Left kidney (tissue), 2 donors: ENCODE data around the gene TMEM183A. TPM values are rescaled to one million over a fixed set of nuclear protein-coding genes. Genes with fewer than 3 reads are reported as not detected.

Source experiments
- DNase-seq: peaks from one replicate; pipeline ENCODE4 v3.0.0-alpha.2; 2013
- polyA plus RNA-seq: library from polyadenylated mRNA; unstranded; fragments of 120-200 nt; gene quantifications from one replicate; pipeline ENCODE4 v1.2.1, GENCODE V29; 2013; ENCODE audit not compliant: insufficient read length

TMEM183A gene
- polyA plus RNA-seq, 1 donor: 73.9 TPM

DNA sequence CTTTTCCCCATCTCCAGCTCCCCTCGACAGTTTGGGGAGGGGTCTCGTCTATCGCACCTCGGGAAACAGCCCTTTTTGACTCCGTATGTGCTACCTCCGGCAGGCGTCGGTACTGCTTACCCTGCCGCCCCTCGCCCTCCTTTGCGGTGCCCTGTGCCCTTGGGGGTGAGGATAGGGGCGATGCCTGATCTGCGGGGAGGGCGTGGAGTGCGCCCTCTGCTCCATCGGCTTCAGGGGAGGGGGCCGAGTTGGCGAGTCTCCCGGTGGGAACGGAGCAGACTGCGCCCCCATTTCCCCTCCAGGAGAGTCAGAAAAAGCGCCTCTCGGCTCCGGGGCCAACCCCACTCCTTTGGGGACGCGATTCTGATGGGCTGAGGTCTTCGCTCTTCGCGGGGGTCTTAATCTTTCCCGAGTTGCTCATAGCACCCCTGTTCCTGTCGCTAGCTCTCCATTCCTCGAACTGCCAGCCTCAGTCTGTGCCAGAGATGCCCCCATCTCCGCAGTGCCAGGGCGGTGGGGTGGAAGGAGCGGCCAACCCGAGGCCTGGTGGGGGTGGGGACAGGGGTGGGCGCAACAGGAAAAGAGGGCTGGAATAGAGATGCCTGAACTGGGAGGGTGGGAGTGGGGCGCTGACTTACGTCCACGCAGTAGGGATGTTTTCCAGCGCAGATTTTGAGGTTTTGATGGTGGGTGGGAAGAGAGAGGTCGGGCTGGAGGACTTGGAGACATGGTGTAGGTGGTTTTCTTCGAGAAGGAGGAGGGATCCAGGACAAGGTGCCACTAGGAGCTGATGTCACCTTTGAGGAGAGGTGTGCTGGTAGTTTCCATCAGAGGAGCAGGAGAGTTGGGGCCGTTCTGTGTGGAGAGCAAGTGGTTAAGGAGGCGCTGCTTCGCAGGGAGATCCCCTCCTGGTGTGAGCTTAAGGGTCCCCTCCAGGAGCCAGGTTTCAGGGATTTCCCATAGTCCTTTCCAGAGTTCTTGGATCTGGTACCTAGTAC is 19.8 kb downstream of the TMEM183A start:
- DNase-seq: no peak

- DNase-seq: no peak
Observed at GRCh38 chr1:203028067-203028783, 21.1 kb downstream of the TMEM183A start.

DNA sequence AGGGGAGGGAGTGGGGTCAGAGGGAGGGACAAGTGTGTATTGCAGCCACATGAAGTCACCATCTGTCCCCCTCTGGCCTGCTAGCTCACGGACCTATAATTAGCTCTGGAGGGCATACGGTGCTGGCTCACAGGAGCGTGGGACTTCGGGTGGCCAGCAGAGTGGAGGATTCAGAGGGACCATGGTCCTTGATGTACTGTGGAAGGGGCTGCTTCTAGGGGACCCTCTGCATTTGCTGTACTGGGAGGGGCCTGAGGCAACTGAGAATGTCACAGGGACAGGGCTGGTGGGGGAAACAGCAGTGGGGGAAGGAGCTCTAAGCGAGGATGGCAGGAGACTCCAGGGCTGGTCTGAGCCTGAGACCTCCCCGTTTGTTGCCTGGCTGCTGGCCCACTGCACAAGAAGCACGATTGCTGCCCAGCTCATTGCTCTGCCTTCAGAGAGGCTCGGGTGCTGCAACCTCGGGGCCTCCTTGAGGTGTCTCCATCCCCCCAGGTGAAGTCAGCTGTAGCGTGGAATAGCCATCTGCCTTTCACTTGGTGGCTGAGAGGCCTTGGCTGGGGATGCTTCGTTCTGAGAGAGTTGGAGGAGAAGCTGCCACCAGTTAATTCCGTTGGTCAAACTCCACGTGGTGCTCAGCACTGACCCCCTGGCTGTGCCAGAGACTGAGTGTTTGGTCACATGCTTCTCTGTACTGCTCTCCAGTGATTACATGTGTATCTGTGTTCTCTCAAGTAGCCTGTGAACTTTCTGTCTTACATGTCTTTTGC is 21.8 kb downstream of the TMEM183A start:
- DNase-seq: no peak

- no peak for DNase-seq
Observed at GRCh38 chr1:203031467-203031866, 24.3 kb downstream of the TMEM183A start.

DNA sequence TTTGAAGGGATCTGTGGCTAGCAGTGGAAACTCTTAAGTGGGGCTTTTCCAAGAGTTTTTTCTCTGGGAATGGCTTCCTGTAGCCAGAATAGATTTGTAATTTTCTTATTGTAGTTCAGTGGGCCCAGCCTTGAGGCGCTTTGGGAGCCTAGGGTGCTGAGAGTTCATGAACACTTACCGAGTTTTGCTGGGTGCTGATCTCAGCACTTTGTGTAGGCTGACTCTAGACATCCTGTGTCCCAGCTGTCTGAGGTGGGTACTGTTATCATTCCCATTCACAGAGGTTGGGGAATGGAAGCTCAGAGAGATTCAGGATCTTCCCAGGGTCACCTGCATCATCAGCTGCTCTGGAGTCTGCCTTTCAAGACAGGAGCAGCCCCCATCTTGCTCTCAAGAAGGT is 26.1 kb downstream of the TMEM183A start:
- DNase-seq: no peak

- DNase-seq: no peak
Observed at GRCh38 chr1:203033917-203034316, 26.7 kb downstream of the TMEM183A start.

GRCh38 chr1:203034422-203035110 is 27.4 kb downstream of the TMEM183A start:
- no peak for DNase-seq

DNA sequence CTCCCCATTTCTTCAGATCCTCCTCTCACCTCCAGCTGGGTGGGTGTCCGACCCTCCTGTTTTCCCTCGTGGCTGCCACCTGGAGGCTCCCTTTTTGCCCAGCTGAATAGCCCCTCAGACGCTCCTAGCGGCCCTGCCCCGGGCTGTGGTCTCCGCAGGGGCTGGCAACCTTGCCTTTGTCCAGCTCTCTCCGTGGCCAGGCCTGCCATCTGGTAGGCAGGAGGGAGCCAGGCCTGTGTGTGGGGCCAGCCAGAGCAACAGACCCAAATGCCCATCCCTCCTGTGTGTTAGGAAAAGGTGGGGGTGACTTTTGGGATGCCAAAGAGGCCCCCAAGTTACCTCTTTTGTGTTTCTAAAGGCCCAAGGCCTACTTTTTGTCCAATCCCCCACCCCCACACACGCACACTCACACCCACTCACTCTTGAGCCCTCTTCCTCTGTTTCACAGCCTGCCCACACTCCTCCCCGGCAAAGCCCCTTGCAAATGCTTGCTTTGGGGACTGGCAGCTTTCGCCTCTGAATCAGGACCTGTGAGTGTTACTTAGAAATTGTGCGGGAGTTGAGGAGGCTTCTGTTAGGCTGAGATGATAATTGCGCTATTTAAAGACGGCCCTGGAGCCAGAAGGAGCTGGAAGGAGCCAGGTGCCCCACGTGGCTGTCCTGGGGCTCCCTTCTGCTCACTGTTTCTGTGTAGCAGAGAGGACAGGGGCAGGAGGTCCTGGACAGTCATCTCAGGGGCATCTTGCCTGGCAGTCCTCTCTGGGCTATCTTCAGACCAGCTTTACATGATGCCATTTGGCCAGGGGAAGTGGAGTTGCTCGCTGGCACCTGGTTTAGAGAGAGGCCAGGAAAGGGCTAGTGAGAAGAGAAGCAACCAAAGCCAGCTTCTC is 28.2 kb downstream of the TMEM183A start:
- no peak for DNase-seq

DNA sequence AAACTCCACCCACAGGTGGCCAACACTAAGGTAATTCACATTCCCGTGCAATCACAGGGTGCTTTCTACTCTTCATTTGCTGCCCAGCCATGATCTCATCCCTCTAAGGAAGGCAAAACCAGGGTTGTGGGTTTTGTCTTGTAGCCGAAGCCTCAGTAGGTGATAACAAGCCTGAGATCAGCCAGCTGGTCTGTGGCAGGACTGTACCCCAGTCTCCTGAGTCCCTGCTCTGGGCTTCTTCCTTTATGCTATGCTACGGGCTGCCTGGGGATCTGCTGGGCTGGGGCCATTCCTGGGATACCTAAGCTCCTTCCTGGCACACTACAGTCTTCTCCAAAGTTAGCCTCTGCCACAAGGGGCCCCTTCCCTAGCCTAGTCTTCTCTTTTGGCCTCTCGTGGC is 29.0 kb downstream of the TMEM183A start:
- no peak for DNase-seq

DNA sequence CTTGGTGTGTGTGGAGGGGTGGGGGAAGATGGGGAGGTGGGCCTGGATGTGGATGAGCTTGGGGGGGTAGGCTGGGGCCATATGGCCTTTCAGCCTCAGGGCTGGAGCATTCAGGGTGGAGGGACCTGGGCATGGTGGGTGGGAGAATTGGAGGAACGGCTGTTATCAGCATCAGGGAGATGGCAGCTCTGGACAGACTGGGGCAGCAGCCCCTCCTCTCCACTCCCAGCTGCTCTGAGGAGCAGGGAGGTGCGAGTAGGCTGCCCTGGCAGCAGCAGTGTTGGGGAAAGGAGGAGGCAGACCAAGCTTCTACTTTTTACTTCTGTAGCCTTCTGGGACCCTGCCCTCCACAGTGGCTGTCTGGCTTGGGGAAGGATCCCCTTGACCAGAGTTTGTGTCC is 29.4 kb downstream of the TMEM183A start:
- no peak for DNase-seq

DNA sequence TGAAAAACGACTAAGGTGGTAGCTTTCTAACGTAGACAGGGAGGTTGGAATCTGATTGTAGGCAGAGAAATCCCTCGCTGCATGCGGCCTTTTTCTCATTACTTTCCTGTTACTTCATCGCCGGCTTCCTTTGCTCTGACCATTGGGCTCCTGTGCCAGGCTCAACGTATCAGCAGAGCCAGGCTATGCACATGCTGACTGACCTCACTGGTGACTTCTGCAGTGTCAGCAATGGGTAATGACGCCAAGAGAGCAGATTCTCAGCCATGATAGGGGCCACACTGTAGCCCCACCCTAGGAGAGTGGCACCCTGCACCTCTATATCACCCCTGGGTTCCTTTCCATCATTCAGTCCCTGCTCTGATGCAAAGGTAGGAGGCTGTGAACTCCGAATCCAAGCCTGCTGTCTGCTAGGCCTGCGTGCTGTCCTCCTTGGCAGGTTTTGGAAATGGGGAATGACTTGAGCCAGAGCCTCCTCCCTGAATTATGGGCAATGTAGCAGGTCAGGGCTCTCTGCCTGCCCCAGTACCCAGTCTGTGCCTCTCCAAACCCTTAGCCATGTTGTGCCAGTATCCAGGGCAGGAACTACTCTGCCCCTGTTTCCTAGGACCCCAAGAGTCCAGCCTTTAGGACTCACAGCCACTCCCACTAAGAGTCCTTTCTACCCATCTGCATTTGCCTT is 30.5 kb downstream of the TMEM183A start:
- DNase-seq: no peak

GRCh38 chr1:203038217-203038741 is 31.1 kb downstream of the TMEM183A start:
- DNase-seq: no peak

- peak; percentile 69 for DNase-seq
Observed at GRCh38 chr1:203038891-203039608, 31.9 kb downstream of the TMEM183A start.

DNA sequence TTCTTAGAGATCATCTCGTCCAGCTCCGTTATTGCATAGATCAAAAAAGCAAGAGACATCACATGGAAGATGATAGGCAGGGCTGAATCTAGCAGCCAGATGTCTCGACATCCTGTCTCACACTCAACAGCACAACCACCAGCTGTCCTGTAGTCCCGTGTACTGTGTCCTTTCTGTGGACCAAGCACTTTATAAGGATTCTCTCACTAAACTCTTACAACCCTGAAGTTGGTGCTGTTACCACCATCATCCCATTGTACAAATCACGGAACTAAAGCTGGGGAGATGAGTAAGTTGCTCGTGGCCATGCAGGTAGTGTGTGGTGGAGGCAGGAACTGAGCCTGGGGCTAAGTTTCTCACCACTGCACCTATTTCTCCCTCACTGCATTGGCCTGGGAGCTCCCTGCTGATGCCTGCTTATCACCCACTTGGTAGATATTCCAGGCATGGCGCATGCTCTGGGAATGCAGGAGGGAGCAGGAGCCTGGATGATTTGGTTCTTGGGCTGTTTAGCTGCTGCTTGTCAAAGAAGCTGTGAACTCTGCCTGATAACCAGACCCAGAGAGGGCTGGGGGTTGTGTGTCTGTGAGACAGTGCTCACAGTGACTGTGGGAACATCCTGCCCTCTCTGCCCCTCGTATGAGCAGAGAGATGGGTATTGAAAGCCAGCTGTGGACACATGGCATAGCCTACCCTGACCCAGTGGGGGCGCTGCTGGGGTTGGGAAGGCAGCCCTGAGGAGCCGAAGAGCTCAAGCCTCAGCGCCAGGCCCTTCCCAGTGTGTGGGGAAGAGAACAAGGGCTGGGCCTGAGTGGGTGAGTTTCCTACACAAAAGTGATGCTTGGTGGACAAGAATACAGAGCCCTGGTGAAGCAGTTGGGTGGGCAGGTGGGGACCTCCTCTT is 32.7 kb downstream of the TMEM183A start:
- no peak for DNase-seq

- DNase-seq: no peak
Observed at GRCh38 chr1:203040513-203041275, 33.5 kb downstream of the TMEM183A start.

GRCh38 chr1:203041351-203041932 is 34.3 kb downstream of the TMEM183A start:
- DNase-seq: no peak
